Uterus (tissue), 4 donors: ENCODE results near the gene FGF14. TPM values are rescaled to one million over a fixed set of nuclear protein-coding genes. Genes with fewer than 3 reads are reported as not detected.

Source experiments
- DNase-seq, 2 donors: peaks; one replicate each; pipeline ENCODE4 v3.0.0-alpha.2; 2019 to 2020
- H3K27ac ChIP-seq, 2 donors: fragments of 200-600 bp; sonication (generic); 1 replicate in 1 of 2; 2 replicates in 1 of 2; pipeline ENCODE4 v1.5.1; 2016 to 2018
- H3K27me3 ChIP-seq, 2 donors: fragments of 200-600 bp; sonication (generic); one replicate each; pipeline ENCODE4 v1.5.1; 2018 to 2019; ENCODE audit warnings: control low read depth in 1 of 2
- H3K36me3 ChIP-seq, 2 donors: fragments of 200-600 bp; sonication (generic); one replicate each; pipeline ENCODE4 v1.5.1; 2019; ENCODE audit warnings: control low read depth in 1 of 2
- H3K4me1 ChIP-seq, 2 donors: fragments of 200-600 bp; sonication (generic); one replicate each; pipeline ENCODE4 v1.5.1; 2018 to 2019; ENCODE audit warnings: control low read depth in 1 of 2
- H3K4me3 ChIP-seq, 2 donors: fragments of 200-600 bp; sonication (generic); 1 replicate in 1 of 2; 2 replicates in 1 of 2; pipeline ENCODE4 v1.5.1; 2018 to 2019; ENCODE audit warnings: mild to moderate bottlenecking in 1 of 2
- H3K9me3 ChIP-seq, 2 donors: fragments of 200-600 bp; sonication (generic); one replicate each; pipeline ENCODE4 v1.5.1; 2019; ENCODE audit warnings: control low read depth in 1 of 2
- POLR2A ChIP-seq, 2 donors: fragments of 450-650 bp; IDR thresholded peaks; one replicate each; pipeline ENCODE4 v1.6.1; 2016; ENCODE audit warnings: antibody characterized with exemption in 2 of 2, mild to moderate bottlenecking in 1 of 2, moderate library complexity in 1 of 2
- intact Hi-C: fragments of 100-400 bp; cut with DNase I; formaldehyde crosslinking; loops from one replicate; pipeline ENCODE4 v1.15.1; 2023; ENCODE audit warnings: low total_unique reads
- total RNA-seq, 4 donors: library from RNA; depleted of rRNA in 3 of 4; stranded (reverse); fragments of >200 nt in 3 of 4; gene quantifications; one replicate each; pipeline versions ENCODE4 v1.1.0 to v1.2.4, GENCODE V29; 2014 to 2023
- TF ChIP-seq, protein P1 (sequence below), 4 experiments: fragments of 200-600 bp in 2 of 4; fragments of 450-650 bp in 2 of 4; sonication (generic) in 2 of 4; IDR thresholded peaks; one replicate each; pipeline ENCODE4 v1.5.1; 2016 to 2019; ENCODE audit warnings: antibody characterized with exemption in 4 of 4, mild to moderate bottlenecking in 2 of 4, moderate library complexity in 1 of 4
- donor health status: DM: yes; HTN: yes; CAD: no.

FGF14 gene
- total RNA-seq, 4 donors from 2014 or later, result under 0.01 to 0.98 (median 0.62) TPM; not detected in 1

DNA sequence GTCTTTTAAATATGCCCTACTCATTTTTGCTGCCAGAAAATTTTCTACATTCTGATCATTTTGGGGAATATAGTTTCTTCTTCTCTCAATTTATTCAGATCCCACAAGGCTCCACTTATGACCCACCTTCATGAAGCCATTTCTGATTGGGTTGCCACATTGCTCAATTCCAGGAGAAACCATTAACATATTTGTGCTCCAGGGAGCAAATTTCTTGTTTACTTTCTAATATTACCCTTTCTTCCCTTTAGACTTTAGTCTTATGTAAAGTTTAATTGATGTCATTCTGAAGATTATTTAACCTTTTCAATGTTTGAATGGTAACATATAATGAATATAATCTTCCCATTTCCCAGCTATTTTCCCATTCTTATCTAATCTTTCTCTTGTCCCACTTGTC lies 617.5 kb downstream of the FGF14 start:
- DNase-seq, result no peak
- Histone ChIP-seq H3K4me1 (no peaks in the 10 kb centered on the region), H3K36me3 (no peaks in the 10 kb centered on the region), H3K27ac (no peak overlapping the region), H3K9me3 (no peaks in the 10 kb centered on the region), H3K4me3 (no peak overlapping the region), H3K27me3 (no peaks in the 10 kb centered on the region)
- intact Hi-C loops, result no loop called here
- no peak for TF ChIP-seq POLR2A (IDR thresholded peaks at IDR 0.05)
- TF ChIP-seq, protein P1, sequence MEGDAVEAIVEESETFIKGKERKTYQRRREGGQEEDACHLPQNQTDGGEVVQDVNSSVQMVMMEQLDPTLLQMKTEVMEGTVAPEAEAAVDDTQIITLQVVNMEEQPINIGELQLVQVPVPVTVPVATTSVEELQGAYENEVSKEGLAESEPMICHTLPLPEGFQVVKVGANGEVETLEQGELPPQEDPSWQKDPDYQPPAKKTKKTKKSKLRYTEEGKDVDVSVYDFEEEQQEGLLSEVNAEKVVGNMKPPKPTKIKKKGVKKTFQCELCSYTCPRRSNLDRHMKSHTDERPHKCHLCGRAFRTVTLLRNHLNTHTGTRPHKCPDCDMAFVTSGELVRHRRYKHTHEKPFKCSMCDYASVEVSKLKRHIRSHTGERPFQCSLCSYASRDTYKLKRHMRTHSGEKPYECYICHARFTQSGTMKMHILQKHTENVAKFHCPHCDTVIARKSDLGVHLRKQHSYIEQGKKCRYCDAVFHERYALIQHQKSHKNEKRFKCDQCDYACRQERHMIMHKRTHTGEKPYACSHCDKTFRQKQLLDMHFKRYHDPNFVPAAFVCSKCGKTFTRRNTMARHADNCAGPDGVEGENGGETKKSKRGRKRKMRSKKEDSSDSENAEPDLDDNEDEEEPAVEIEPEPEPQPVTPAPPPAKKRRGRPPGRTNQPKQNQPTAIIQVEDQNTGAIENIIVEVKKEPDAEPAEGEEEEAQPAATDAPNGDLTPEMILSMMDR (IDR thresholded peaks at IDR 0.05), result no peak

DNA sequence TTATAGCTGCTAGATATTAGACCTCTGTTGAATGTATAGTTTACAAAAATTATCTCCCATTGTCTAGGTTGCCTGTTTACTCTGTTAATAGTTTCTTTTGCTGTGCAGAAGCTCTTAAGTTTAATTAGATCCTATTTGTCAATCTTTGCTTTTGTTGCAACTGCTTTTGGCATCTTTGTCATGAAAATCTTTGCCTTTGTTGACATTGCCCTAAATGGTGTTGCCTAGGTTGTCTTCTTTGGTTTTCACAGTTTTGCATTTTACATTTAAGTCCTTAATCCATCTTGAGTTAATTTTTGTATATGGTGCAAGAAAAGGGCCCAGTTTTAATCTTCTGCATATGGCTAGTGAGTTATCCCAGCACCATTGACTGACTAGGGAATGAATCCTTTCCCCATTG lies 618.3 kb downstream of the FGF14 start:
- Histone ChIP-seq H3K36me3 (no peaks in the 10 kb centered on the region), H3K9me3 (no peaks in the 10 kb centered on the region), H3K4me3 (no peak overlapping the region), H3K4me1 (no peaks in the 10 kb centered on the region), H3K27me3 (no peaks in the 10 kb centered on the region), H3K27ac (no peak overlapping the region)
- DNase-seq, result no peak
- TF ChIP-seq, protein P1 (IDR thresholded peaks at IDR 0.05), result no peak
- TF ChIP-seq POLR2A (IDR thresholded peaks at IDR 0.05), result no peak
- intact Hi-C loops, result no loop called here

DNA sequence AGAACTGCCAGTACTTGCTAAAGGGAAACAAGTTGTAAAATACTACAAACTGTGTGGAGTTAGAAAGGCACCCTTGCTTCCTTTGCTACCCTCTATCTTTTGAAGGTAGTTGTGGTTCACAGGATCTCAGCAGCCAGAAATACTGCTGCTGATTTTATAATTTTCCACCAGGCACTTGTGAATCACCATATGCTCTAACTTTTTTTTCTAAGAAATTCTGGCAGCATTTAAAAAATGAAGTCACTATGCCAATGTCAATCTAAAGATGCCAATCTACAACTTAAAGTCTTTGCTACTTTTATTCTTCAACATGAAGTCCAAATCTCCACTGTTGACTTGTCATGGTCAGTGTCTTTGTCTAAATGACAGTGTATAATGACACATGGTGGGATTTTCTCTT lies 621.6 kb downstream of the FGF14 start:
- no peak for DNase-seq
- no peaks in the 10 kb centered on the region for H3K27me3 ChIP-seq
- H3K9me3 ChIP-seq, result no peaks in the 10 kb centered on the region
- no peak overlapping the region for H3K27ac ChIP-seq
- H3K36me3 ChIP-seq, result no peaks in the 10 kb centered on the region
- no peaks in the 10 kb centered on the region for H3K4me1 ChIP-seq
- intact Hi-C loops, result no loop called here
- TF ChIP-seq POLR2A (IDR thresholded peaks at IDR 0.05), result no peak
- TF ChIP-seq, protein P1 (IDR thresholded peaks at IDR 0.05), result no peak
- no peak overlapping the region for H3K4me3 ChIP-seq

DNA sequence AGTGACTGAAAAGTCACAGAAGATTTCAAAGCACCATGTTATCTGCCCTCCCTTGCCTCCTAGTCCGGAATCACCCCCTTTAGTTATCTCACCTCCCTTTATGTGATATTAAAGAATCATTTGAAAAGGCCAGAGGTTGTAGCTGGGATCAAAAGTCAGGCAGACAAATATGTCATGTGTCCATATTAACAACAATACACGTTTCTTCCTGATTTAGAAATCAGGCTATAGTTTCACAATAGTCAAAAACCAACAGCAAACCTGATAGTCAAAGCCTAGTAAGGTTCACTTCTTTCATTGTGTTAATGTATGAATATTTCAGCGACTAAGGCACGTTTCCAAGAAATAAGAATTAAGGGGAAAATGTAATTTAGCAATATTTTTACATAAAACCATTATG lies 622.7 kb downstream of the FGF14 start:
- intact Hi-C loops, result no loop called here
- Histone ChIP-seq H3K9me3 (no peaks in the 10 kb centered on the region), H3K36me3 (no peaks in the 10 kb centered on the region), H3K4me1 (no peaks in the 10 kb centered on the region), H3K27ac (no peak overlapping the region), H3K4me3 (no peak overlapping the region), H3K27me3 (no peaks in the 10 kb centered on the region)
- DNase-seq, result no peak
- TF ChIP-seq POLR2A (IDR thresholded peaks at IDR 0.05), result no peak

DNA sequence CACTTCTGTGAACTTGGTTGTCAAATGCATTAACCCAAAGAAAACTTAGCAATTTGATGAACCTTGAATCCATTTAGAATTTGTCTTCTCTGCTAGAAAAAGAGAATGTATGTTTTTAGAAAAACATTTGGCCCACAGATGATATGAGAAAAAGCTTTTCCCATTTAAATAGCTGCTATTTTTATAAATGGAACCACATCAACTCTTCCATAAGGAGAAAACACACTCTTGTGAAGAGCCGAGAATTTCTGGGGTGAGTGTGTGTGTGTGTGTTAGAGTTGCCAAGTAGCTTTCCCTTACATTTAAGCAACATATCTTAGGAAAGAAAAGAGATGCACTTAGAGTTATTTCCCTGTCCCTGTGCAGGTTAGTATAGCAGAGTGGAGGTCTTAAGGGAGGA lies 626.6 kb downstream of the FGF14 start:
- Histone ChIP-seq H3K27ac (no peak overlapping the region), H3K36me3 (no peaks in the 10 kb centered on the region), H3K4me3 (no peak overlapping the region), H3K9me3 (no peaks in the 10 kb centered on the region), H3K4me1 (no peaks in the 10 kb centered on the region), H3K27me3 (no peaks in the 10 kb centered on the region)
- DNase-seq, result no peak
- intact Hi-C loops, result no loop called here
- TF ChIP-seq, protein P1 (IDR thresholded peaks at IDR 0.05), result no peak
- no peak for TF ChIP-seq POLR2A (IDR thresholded peaks at IDR 0.05)

DNA sequence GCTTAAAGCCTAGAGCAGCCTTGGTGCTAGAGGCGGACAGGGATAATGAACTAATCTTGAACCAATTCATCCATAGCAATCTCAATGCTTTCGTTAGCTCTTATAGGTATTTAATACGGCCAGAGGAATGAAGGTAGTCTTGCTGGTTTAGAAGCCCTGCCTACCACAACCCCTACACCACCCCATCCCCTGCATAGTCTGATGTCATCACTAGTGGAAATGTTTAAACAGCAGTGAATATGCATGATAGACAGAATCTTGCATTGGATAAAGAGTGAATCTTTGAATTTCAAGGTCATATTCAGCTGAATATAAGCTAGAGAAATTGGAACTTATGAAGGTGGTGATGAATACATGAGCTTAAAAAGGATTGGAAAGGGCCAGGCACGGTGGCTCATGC lies 627.5 kb downstream of the FGF14 start:
- H3K4me3 ChIP-seq, result no peak overlapping the region
- H3K27ac ChIP-seq, result no peak overlapping the region
- intact Hi-C loops, result no loop called here
- no peak for DNase-seq
- H3K36me3 ChIP-seq, result no peaks in the 10 kb centered on the region
- no peaks in the 10 kb centered on the region for H3K9me3 ChIP-seq
- H3K27me3 ChIP-seq, result no peaks in the 10 kb centered on the region
- H3K4me1 ChIP-seq, result no peaks in the 10 kb centered on the region
- TF ChIP-seq, protein P1 (IDR thresholded peaks at IDR 0.05), result no peak
- no peak for TF ChIP-seq POLR2A (IDR thresholded peaks at IDR 0.05)
